Raji (cell line): ENCODE data around the gene CDKAL1.

Experiments used
- POLR2A ChIP-seq: IDR thresholded peaks from 2 replicates; pipeline ENCODE4 v1.6.1; 2011; ENCODE audit warnings: low read depth, low read length, control low read depth; ENCODE audit not compliant: insufficient read depth

Gene CDKAL1

DNA sequence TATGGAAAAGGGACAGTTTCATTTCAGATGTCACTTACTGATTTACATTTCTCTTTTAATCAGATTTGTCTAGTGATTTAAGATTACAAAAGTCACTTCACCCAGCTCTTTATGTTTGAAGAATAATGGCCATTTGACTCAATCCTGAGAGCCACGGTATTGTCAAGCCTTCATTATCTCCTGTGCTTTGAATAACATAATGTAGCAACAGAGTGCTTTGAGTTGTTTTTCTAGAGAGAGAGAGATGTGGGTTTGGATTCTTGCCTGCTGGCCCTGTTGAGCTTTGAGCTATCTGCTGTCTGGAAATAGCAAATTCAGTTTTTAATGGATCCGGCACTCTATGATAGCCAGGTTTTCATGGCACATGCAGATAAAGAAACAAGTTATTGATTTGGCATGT lies 580.9 kb downstream of the CDKAL1 start:
- TF ChIP-seq POLR2A: no peak

DNA sequence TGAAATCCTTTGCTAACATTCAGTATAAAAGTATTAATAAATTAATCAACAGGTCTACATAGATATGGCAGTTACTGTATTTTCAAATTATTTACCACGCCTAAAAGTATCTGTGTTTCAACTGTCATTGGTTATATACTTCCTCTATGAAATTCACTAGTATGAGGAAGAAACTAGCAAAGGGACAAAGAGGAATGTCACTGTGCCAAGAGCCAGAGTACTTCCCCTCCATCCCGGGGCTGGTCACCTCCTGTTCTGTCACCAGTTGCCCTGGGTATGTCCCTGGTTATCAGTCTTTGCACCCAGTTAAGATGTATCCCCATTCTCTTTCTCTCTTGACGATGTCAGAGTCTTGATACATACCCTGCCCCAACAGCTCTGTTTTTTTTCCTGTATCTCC lies 582.5 kb downstream of the CDKAL1 start:
- TF ChIP-seq POLR2A: no peak

DNA sequence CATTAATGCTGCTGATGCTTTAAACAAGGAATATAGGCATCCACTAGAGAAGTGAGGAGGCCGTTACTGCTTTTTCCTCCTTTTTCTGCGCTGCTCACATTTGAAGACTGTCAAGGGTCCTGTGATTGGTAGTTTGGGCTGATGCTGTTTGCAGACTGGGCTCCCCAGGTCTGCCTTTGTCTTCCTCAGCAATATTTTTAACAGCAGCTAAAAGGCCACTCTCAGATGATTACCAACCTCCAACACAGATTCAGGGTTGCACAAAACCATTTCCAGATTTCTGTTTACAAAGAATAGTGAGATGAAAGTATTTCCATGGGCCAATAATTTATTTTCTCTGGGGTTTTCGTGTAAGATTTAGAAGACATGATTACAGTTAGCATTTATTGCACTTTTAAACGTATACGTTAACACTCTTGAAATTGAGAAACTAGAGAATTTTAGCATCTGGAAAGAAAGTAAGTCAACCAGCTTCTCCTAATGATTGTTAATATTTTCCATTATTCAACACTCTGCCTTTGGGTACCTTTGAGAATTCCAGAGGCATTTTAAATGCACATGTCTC lies 584.0 kb downstream of the CDKAL1 start:
- TF ChIP-seq POLR2A: no peak

DNA sequence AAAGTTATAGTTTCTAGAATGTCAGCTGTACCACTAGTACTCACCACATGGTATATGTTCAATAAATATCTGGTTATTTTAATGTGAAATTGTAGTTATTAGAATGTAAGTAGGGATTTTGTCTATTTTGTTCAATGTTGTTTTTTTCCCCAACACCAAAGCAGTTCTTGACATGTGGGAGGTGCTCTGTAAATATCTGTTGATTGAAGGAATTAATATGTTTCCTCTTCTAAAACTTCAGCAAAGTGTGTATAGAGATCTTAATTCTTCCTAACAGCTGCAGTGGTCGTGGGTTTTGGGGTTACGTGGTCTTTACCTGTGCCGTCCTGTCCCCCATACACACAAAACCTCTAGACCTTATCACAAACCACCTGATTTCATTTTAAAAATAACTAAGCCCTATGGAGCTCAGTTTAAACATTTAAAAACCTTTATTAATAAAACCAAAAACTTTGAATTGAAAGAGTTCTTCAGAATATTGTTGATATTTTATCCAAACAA lies 587.4 kb downstream of the CDKAL1 start:
- no peak for TF ChIP-seq POLR2A

DNA sequence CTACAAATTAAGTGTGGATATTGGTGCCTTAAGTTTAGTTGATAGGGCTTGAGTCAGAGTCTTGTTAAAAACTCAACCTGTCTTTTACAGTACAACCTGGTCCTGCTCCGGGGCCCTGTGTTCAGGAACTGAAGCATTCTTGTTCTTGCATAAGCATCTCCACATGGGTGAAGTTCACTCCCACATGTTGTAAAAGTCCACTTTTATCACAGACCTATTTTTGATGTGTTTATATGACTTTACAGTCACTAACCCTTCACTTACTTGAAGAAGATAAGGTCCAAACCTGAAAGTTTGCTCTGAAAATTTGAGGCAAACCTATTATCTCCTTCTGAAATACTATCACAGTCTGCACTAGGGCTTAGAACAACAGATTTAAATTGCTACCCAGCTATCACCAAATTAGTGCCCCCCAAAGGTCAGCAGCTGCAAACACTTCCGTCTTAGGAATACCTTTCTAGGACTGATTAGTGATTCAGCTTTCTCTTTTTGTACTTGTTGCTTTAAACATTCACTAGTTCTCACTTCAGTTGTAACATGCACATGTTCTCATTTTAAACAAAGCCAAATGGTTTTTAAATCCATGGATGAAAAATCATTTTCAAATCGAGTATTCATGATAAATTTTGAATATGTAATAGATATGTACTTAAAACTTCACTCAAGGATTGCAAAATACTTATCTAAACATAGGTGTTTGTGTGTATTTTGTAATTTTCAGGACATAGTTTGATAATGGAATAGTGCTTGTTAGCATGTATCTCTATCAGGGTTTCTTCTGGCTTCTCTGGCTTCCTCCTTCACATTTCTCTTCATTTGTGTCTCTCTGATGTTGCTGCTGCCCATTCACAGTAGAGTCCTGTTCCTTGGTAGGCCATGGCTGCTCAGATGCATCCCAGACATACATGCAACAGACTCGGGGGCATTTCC lies 589.5 kb downstream of the CDKAL1 start:
- TF ChIP-seq POLR2A: no peak

DNA sequence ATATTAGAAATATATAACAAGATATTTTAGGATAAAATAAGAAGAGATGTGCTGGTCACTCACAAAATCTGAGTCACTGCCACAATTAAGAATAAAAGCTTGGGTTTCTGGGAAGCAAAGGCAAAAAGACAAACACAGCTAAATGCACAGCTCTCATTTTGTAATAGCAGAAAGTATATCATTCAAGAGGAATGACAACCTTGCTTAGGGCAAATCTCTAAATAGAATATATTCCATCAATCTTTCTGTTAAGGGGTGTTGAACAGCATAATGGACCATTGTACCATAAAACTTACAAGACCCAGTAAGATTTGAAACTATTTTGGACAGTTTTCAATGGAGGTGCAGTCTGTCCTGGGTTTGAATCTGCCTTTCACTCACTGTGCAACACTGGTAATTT lies 594.3 kb downstream of the CDKAL1 start:
- no peak for TF ChIP-seq POLR2A

DNA sequence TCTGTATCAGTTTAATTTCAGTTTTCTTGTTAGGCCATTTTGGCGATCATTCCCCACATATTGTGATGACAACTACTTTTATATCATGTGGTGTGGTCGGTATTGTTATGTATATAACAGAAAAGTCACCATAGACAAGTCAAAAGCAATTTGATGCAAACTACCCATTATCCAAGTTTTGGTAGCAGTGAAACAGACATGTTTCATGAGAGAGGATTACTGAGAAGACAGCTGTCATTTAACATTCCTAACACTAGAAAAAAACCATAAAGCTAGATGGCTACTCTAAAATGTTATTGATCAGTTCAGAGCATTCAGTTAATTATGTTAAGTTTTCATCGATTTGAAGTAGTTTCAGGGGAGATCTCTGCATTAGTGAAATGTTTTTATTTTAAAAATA lies 597.1 kb downstream of the CDKAL1 start:
- no peak for TF ChIP-seq POLR2A

DNA sequence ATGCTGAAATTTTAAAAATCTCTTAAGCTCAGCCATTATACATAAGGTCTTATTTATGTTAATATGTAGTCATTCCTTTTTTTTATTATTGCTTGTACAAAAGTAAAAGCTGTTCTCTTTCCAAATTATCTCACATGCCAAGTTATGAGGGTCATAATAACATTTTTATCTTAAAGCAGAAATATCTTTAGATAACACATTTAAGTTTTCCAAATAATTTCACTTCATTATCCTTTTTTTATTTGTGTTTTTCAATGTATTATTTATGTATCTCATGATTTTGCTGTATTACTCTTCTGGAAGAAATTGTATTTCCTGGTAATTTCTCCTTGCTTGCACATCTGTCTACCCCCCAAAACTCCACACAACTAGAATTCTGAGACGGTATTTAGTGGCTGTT lies 598.2 kb downstream of the CDKAL1 start:
- TF ChIP-seq POLR2A: no peak

DNA sequence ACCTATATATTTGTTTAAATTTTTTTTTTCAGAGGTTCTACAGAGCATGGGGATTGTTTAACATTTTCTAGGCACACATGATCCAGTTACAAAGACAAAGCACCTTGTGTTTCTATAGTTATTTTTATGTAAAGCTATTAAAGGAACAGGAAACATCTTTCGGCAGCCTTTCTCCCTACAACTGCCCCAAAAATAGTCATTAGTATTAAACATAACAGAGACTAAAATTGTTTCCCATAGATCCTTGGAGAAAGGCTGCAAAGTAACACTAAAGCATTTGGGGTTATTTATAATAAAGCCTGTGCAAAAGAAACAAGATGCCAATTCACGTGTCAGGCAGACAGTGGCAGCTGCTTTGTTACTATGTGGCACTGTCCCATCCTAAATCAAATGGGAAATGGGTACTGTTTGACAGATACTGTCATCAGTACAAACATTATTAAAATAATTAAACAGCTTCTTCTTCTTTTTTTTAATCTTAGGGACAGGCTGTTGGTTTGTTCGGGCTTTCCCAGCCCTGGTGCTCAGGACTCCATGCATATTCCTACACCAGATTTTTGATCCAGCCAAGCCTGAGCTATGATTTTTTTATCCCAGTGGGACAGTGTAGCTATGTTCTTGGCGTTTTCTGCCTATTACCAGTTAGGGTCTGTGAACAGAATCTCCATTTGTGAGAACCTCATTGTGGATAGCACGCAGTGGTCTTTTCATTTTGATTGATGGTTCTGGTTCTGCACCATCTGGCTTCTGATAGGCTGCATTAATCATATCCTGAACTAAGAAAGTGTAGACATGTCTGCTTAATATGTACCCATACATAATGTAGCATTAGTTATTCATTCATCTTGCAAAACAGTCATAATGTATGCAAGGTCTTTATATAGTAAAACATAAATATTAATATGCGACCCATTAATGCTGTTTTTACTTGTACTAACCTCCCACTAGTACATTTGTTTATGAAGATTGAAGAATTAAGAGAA lies 598.9 kb downstream of the CDKAL1 start:
- no peak for TF ChIP-seq POLR2A

DNA sequence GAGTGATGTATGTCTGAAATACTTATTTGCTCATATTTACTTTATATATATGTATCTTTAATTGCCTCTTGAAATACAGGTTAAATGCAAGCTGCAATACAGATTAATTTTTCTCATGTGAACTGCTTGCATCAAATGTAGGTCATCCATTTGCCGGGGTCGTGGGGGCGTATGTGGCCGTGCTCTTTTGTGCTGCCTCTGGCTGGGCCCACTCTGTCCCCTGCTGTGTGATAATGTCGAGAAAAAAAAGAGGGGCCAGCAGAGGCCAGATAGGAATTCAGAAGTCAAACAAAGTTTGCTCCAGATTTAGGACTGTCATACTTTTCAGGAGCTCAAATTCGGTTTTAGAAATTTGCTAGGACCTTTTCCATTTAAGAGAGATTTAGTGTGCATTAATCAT lies 599.6 kb downstream of the CDKAL1 start:
- no peak for TF ChIP-seq POLR2A

DNA sequence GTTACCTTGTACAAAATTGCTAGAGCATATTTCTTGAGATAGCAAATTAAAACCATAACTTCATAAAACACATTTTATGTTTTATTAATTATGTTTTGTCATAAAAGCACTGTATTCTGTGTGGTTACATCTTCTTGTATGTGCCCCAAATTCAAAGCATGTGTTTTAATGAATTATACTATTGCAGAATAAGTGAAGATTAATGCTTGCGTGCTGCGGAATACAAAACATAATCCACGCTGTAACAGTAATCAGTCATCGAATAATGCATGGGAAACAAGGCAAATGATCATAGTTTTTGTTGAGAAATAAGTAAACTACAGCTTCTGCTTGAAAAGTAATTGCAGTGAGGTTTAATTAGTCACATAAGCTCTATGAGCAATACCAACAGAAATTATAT lies 600.1 kb downstream of the CDKAL1 start:
- TF ChIP-seq POLR2A: no peak

DNA sequence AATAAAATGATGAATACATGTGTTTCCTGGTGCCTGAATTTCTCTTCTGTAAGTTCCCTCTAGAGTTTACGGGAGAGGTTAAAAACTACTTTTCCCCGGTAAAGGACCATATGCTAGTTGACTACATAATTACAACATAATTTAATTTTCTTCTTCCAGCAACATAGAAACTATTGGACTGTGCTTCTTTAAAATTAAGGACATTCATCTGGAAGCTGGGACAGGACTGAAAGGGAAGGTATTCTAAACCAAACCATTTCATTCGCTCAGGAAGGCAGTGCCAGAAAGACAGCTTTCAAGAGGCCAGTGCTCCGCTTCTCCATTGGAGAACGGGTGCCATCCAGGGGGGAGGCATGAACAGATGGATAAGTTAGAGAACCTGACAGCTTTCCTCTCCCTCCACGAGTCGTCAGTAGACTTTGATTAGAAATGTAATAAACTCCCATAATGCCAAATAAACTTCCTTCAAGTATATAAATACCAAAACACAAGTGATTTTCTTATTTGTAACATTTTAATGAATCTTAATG lies 601.3 kb downstream of the CDKAL1 start:
- TF ChIP-seq POLR2A: no peak

DNA sequence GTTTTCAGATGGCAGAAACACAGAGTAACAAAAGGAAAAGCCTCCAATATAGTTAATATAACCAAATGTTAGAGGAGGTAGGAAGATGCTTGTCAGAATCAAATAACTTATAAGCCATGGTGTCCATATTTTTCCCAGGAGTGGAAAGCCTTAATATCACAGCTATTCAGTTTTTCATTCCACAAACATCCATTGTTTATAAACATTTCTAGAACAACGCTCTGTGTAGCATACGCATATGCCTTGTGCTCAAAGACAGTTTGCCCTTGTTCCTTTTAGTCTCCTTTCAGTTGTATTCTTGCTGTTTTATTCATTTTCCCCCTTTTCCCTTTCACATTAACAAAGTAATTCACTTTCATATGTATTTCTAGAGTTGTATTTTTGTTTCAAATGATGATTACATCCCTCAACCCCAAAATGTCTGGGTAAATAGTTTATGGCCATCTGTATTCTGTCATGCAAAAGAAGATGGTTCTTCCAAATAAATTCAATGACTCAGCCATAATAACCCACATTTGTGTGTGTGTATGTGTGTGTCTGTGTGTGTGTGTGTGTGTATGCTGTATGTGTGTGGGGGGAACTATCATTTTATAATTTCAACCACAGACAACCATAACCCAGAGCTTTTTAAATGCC lies 603.6 kb downstream of the CDKAL1 start:
- TF ChIP-seq POLR2A: no peak

DNA sequence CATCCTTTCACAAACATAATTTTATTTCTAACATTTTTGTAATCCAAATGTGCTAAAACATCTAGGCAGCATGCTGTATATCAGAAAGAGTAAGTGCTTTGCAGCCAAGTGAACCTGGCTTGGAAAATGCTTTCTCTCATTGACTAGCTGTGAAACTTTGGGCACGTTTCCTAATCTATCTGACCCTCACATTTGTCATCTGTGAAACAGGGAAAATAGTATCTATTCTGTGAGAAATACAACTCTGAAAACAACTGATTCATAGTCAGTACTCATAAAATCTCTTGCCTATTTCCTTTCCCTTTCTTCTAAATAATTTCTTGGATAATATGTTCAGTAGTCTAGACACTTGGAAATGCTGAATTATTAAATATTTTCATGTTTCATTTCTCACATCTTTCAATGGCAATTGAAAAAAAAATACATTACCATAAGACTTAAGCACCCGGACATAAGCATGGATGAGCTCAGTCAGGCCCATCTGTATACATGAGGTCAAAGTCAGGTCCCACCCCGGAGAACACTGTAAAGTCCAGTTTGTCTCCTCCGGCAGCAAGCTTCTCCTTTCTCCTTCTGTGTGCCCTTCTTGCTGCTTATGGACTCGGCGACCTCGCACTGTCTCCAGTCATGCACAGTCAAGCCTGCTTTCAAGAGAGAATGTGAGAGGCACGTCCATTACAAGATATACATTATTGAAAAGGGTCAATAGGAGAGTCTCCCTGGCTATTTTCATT lies 604.2 kb downstream of the CDKAL1 start:
- no peak for TF ChIP-seq POLR2A
